ENCODE measurements around the gene TNFAIP8L2. TPM values are rescaled to one million over a fixed set of nuclear protein-coding genes. Genes with fewer than 3 reads are reported as not detected.
A peak's percentile ranks its signal among the peaks of the same experiment; 100 is the strongest.

TNFAIP8L2 gene
- total RNA-seq, 1 donor from 2014 or later: 9.3 TPM

DNA sequence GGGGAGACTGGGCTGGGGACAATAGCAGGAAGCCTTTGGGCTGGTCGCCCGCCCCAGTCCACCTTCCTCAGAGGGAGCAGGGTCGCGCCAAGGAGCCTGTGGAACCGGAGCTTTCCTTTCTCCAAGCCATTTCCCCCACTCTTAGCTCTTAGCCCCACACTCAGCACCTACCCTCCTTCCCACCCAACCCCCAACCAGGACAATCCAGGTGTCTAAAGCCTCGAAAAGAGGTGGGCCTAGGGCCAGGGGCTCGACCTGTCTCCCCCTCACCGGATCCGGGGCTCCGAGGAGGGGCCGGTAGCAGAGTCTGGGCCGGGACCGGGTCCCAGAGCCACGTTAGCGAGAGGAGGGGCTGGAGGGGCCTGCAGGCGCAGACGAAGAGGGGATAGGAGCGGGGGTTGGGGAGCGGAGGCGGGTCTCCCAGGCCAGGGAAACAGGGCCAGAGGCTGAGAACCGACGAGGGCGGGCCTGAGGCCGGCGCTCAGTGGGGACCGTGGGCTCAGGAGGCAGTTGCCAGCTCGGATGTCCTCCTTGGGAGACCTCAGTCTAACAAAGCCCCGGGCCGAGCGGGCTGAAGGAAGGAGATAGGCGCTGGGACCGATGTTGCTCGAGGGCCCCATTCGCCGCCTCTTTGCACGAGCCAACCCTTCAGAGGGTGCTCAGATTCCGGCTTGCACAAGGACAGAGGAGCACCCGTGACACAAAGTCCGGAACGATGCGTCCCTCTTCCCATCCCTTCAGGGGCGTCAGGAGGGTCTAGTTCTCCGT is 11.0 kb upstream of the TNFAIP8L2 start:
- ATAC-seq (ENCODE audit: low read depth): no peak

DNA sequence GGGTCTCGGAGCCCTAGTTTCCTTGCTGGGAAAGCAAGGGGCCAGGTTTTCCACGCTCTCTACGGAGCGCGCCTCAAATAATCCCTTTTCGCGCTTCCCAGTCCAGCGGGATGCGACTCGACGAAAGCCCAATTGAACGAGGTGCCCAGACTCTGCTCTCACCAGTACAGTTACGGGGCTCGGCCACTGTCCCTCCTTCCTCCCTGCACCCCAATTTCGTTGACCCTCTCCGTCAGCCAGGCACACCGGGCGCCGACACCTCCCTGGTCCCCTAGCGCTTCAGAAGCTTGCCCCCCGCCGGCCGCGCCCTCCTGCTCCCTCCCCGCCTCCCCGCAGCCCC is 10.4 kb upstream of the TNFAIP8L2 start:
- POLR2A ChIA-PET: no interaction called here
- Mint-ChIP-seq H3K4me1 (peaks cover 18% of the 10 kb centered on the region), H3K27ac (no peak overlapping the region), H3K27me3 (peaks cover 7% of the 10 kb centered on the region), H3K4me3 (peak overlapping the region; percentile 90), H3K9me3 (no peaks in the 10 kb centered on the region), H3K36me3 (ENCODE audit: low read depth) (no peaks in the 10 kb centered on the region)
- ATAC-seq (ENCODE audit: low read depth): no peak
- intact Hi-C loops (cut with micrococcal nuclease): loop anchor here (1.0 kb wide), 4 partner anchors 10 to 76 kb away; partner anchors contain the start of genes GABPB2, LYSMD1 and TNFAIP8L2
- DNase-seq: no peak
- TF ChIP-seq, protein P1, sequence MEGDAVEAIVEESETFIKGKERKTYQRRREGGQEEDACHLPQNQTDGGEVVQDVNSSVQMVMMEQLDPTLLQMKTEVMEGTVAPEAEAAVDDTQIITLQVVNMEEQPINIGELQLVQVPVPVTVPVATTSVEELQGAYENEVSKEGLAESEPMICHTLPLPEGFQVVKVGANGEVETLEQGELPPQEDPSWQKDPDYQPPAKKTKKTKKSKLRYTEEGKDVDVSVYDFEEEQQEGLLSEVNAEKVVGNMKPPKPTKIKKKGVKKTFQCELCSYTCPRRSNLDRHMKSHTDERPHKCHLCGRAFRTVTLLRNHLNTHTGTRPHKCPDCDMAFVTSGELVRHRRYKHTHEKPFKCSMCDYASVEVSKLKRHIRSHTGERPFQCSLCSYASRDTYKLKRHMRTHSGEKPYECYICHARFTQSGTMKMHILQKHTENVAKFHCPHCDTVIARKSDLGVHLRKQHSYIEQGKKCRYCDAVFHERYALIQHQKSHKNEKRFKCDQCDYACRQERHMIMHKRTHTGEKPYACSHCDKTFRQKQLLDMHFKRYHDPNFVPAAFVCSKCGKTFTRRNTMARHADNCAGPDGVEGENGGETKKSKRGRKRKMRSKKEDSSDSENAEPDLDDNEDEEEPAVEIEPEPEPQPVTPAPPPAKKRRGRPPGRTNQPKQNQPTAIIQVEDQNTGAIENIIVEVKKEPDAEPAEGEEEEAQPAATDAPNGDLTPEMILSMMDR (IDR thresholded peaks at IDR 0.05): no peak
- CTCF ChIA-PET: interaction anchor here (1.6 kb wide), 1 partner anchor 9 kb away, joined by 4 read pairs; no protein-coding TSS in a partner anchor

More for the DNA sequence above, 11.0 kb upstream of the TNFAIP8L2 start:
- ChIA-PET POLR2A (interaction anchor here (0.6 to 0.7 kb wide), 2 partner anchors 9 to 14 kb away, joined by 4 to 7 read pairs; no protein-coding TSS in a partner anchor), CTCF (interaction anchor here (1.6 kb wide), 1 partner anchor 10 kb away, joined by 4 read pairs; no protein-coding TSS in a partner anchor)
- no peaks in the 10 kb centered on the region for H3K36me3 Mint-ChIP-seq (ENCODE audit: low read depth)
- TF ChIP-seq, protein P1 (IDR thresholded peaks at IDR 0.05): no peak
- peak overlapping the region; percentile 90 for H3K4me3 Mint-ChIP-seq
- DNase-seq: peak; percentile 37
- no peaks in the 10 kb centered on the region for H3K9me3 Mint-ChIP-seq
- peaks cover 7% of the 10 kb centered on the region for H3K27me3 Mint-ChIP-seq
- H3K27ac Mint-ChIP-seq: no peak overlapping the region
- peaks cover 18% of the 10 kb centered on the region for H3K4me1 Mint-ChIP-seq
- intact Hi-C loops (cut with micrococcal nuclease): loop anchor here (1.0 kb wide), 4 partner anchors 11 to 75 kb away; partner anchors contain the start of genes GABPB2, LYSMD1 and TNFAIP8L2

DNA sequence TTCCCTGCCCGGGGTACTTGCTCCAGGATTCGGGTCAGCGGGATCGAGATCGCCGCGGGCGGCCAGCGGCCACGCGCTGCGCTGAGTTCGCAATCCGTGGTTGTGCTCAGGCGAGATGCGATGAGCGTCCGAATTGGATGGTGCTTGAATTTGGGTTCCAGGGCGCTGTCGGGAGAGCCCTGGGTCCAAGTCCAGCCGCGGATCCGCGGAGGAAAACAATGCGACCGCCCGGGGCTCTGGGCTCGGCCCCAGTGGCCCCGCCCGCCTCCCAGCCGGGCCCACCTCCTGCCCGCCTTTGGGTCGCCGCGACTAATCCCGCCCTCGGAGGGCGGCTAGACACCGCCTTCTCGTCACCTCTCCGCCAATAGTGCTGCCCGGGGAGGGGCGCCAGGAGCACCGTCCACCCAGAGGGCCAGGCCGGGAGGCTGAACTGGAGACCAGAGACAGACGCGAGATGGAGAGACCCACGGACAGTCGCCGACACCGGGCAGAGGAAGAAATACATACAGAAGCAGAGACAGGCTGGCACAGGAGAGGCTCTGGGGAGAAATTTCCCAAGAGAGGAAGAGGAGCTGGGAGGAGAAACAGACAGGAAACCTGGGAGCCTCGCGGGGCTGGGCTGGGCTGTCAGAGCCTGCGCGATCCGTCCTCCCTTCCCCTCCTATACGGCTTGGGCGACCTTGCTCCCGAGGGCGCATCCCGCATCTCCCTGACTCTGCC is 9.9 kb upstream of the TNFAIP8L2 start, which contains the start of gene SEMA6C:
Gene SEMA6C (minus strand): TSS at position 220 of the 720 bp plus-strand sequence. CDS start 4,010 bp downstream, outside the sequence.
- TF ChIP-seq, protein P1 (IDR thresholded peaks at IDR 0.05): no peak
- intact Hi-C loops (cut with micrococcal nuclease): loop anchor here (1.0 kb wide), 4 partner anchors 10 to 76 kb away; partner anchors contain the start of genes GABPB2, LYSMD1 and TNFAIP8L2
- ATAC-seq (ENCODE audit: low read depth) (peak; percentile 100), DNase-seq (peak; percentile 80)
- peak within 1 kb of the TSS; percentile 90 for H3K4me3 Mint-ChIP-seq
- ChIA-PET CTCF (interaction anchor here (1.6 kb wide), 1 partner anchor 9 kb away, joined by 4 read pairs; no protein-coding TSS in a partner anchor), POLR2A (interaction anchor here (0.9 to 2.3 kb wide), 3 partner anchors 10 to 58 kb away, joined by 3 to 8 read pairs (median 5); partner anchors contain the start of gene TNFAIP8L2)
- no peaks in the 10 kb centered on the region for H3K36me3 Mint-ChIP-seq (ENCODE audit: low read depth)
- peaks cover 18% of the 10 kb centered on the region for H3K4me1 Mint-ChIP-seq
- H3K27ac Mint-ChIP-seq: no peak within 1 kb of the TSS
- H3K27me3 Mint-ChIP-seq: peaks cover 7% of the 10 kb centered on the region
- no peaks in the 10 kb centered on the region for H3K9me3 Mint-ChIP-seq

DNA sequence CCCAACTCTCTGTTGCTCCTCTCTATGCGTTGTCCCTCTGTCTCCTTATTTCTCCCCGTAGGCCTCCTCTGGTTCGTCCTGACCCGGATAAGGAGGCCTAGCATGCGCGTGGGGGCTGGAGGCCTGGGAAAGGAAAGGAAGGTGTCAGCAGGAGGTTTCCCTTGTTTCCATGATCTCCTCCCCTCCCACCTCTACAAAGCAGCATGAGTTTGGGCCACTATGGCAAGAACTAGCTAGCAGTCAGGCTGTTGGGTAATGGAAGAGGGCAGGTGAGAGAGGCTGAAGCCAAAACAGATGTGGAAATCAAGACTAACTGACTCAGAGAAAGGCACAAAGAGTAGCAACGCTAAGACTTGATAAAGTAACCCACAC is 9.3 kb upstream of the TNFAIP8L2 start:
- Mint-ChIP-seq H3K27ac (no peak overlapping the region), H3K36me3 (ENCODE audit: low read depth) (no peaks in the 10 kb centered on the region), H3K4me1 (peaks cover 18% of the 10 kb centered on the region), H3K4me3 (peak overlapping the region; percentile 90), H3K27me3 (peaks cover 7% of the 10 kb centered on the region), H3K9me3 (no peaks in the 10 kb centered on the region)
- ATAC-seq (ENCODE audit: low read depth): no peak
- DNase-seq: no peak
- intact Hi-C loops (cut with micrococcal nuclease): no loop called here
- POLR2A ChIA-PET: interaction anchor here (0.9 to 2.3 kb wide), 3 partner anchors 10 to 58 kb away, joined by 3 to 8 read pairs (median 5); partner anchors contain the start of gene TNFAIP8L2
- TF ChIP-seq, protein P1 (IDR thresholded peaks at IDR 0.05): no peak
- CTCF ChIA-PET: interaction anchor here (1.6 kb wide), 1 partner anchor 8 kb away, joined by 4 read pairs; no protein-coding TSS in a partner anchor

Data from activated B cell treated with CpG ODN at 0.5 μM for 24 hours (primary cell).